ENCODE results near the gene RPS6KL1.

RPS6KL1 gene

GRCh38 chr14:74888164-74889158, 34.6 kb downstream of the RPS6KL1 start:
- DNase-seq (ENCODE audit: low read depth): no peak

- no peak for DNase-seq (ENCODE audit: low read depth)
Measured at GRCh38 chr14:74886001-74886400, 37.1 kb downstream of the RPS6KL1 start.

GRCh38 chr14:74882103-74882920, 40.7 kb downstream of the RPS6KL1 start:
- DNase-seq (ENCODE audit: low read depth): no peak

- peak; percentile 67 for DNase-seq (ENCODE audit: low read depth)
Measured at GRCh38 chr14:74881431-74882102, 41.5 kb downstream of the RPS6KL1 start, which contains the start of gene DLST. Gene DLST (plus strand): TSS chr14:74881916. CDS start chr14:74881954, 38 bp downstream.

GRCh38 chr14:74879427-74880182, 43.5 kb downstream of the RPS6KL1 start:
- DNase-seq (ENCODE audit: low read depth): no peak

GRCh38 chr14:74875941-74876913, 46.8 kb downstream of the RPS6KL1 start, which contains the start of gene PROX2:
Gene PROX2 (minus strand): TSS chr14:74876145. CDS start chr14:74863834, 12,311 bp downstream.
- DNase-seq (ENCODE audit: low read depth): no peak

- no peak for DNase-seq (ENCODE audit: low read depth)
Measured at GRCh38 chr14:74875204-74875603, 47.9 kb downstream of the RPS6KL1 start.

GRCh38 chr14:74871819-74872218, 51.2 kb downstream of the RPS6KL1 start:
- no peak for DNase-seq (ENCODE audit: low read depth)

- DNase-seq (ENCODE audit: low read depth): no peak
Measured at GRCh38 chr14:74868739-74869138, 54.3 kb downstream of the RPS6KL1 start.

- DNase-seq (ENCODE audit: low read depth): peak; percentile 22
Measured at GRCh38 chr14:74867673-74868072, 55.4 kb downstream of the RPS6KL1 start.

GRCh38 chr14:74866708-74867389, 56.2 kb downstream of the RPS6KL1 start:
- DNase-seq (ENCODE audit: low read depth): no peak

GRCh38 chr14:74865156-74865555, 57.9 kb downstream of the RPS6KL1 start:
- DNase-seq (ENCODE audit: low read depth): no peak

- DNase-seq (ENCODE audit: low read depth): no peak
Measured at GRCh38 chr14:74864198-74864597, 58.9 kb downstream of the RPS6KL1 start.

- no peak for DNase-seq (ENCODE audit: low read depth)
Measured at GRCh38 chr14:74863274-74863673, 59.8 kb downstream of the RPS6KL1 start.

- no peak for DNase-seq (ENCODE audit: low read depth)
Measured at GRCh38 chr14:74861734-74862090, 61.3 kb downstream of the RPS6KL1 start.

GRCh38 chr14:74860899-74861733, 61.9 kb downstream of the RPS6KL1 start:
- DNase-seq (ENCODE audit: low read depth): peak; percentile 93

- no peak for DNase-seq (ENCODE audit: low read depth)
Measured at GRCh38 chr14:74859757-74860552, 63.1 kb downstream of the RPS6KL1 start.

- no peak for DNase-seq (ENCODE audit: low read depth)
Measured at GRCh38 chr14:74858022-74858421, 65.0 kb downstream of the RPS6KL1 start.

Measured in stimulated activated CD8-positive, alpha-beta memory T cell treated with anti-CD3 and anti-CD28 coated beads, Interleukin-7, amount 100 ng/mL, for 24 hours (primary cell).